GM12865 (cell line): ENCODE results near the gene HYAL3.

Experiments
- DNase-seq: peaks from one replicate; pipeline ENCODE4 v3.0.0; 2010; ENCODE audit warnings: low read depth
- H3K4me3 ChIP-seq: 2 replicates; pipeline ENCODE4 v1.5.1; 2011; ENCODE audit warnings: mild to moderate bottlenecking, low read depth, low read length, control low read depth
- TF ChIP-seq, protein P1 (sequence below): IDR thresholded peaks from 2 replicates; pipeline ENCODE4 v1.5.1; 2011; ENCODE audit warnings: low read length, control low read depth, low read depth, inconsistent platforms; ENCODE audit not compliant: insufficient read depth; ENCODE audit errors: missing control alignments

HYAL3 gene

GRCh38 chr3:50294492-50295403 is 4.5 kb downstream of the HYAL3 start:
- TF ChIP-seq, protein P1, sequence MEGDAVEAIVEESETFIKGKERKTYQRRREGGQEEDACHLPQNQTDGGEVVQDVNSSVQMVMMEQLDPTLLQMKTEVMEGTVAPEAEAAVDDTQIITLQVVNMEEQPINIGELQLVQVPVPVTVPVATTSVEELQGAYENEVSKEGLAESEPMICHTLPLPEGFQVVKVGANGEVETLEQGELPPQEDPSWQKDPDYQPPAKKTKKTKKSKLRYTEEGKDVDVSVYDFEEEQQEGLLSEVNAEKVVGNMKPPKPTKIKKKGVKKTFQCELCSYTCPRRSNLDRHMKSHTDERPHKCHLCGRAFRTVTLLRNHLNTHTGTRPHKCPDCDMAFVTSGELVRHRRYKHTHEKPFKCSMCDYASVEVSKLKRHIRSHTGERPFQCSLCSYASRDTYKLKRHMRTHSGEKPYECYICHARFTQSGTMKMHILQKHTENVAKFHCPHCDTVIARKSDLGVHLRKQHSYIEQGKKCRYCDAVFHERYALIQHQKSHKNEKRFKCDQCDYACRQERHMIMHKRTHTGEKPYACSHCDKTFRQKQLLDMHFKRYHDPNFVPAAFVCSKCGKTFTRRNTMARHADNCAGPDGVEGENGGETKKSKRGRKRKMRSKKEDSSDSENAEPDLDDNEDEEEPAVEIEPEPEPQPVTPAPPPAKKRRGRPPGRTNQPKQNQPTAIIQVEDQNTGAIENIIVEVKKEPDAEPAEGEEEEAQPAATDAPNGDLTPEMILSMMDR = no peak
- peak; percentile 1 for DNase-seq
- no peak overlapping the region for H3K4me3 ChIP-seq

DNA sequence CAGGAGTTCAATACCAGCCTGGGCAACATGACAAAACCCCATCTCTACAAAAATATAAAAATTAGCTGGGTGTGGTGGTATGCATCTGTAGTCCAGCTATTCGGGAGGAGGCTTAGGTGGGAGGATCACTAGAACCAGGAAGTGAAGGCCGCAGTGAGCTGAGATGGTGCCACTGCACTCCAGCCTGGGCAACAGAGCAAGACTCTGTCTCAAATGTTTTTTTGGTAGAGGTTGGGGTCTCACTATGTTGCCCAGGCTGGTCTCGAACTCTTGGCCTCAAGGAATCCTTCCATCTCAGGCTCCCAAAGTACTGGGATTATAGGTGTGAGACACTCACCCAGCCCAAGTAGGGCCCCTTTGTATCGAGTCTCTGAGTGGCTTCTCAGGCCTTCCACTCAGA is 5.1 kb downstream of the HYAL3 start:
- no peak for DNase-seq
- H3K4me3 ChIP-seq = no peak overlapping the region

DNA sequence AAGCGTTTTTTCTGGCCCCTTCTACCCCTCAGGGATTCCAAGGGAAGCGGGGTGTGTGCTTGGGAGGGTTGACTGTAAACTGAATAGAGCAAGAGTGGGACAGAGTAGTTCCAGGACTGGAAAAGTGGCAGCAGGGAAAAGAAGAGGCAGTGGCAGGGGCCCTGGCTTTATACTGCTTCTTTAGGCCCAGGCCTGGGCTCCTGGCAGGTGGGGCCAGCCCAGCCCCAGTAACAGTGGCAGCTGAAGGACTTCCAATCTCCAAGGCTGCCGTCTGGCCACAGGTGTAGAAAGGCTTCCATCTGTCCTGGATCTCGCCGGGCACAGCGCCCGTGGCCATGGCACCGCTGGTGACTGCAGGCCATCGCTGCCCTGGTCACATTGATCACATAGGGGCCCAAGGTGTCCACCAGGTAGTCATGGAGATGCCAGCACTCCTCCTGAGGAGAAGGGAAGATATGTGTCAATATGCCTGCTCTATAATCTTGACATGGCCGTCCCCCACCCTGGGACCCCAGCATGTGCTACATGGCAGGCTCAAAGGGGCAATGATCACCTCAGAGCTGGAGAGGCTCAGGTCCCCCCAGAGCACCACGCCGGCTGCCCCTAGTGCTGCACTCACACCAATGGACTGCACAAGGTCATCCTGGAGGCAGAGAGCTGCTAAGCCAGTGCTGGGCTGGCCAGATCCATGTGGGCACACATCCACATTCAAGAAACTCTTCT is 6.0 kb downstream of the HYAL3 start:
- peak overlapping the region; percentile 76 for H3K4me3 ChIP-seq
- no peak for DNase-seq
- TF ChIP-seq, protein P1 = no peak

More for the DNA sequence above, 5.1 kb downstream of the HYAL3 start:
- TF ChIP-seq, protein P1 = no peak

DNA sequence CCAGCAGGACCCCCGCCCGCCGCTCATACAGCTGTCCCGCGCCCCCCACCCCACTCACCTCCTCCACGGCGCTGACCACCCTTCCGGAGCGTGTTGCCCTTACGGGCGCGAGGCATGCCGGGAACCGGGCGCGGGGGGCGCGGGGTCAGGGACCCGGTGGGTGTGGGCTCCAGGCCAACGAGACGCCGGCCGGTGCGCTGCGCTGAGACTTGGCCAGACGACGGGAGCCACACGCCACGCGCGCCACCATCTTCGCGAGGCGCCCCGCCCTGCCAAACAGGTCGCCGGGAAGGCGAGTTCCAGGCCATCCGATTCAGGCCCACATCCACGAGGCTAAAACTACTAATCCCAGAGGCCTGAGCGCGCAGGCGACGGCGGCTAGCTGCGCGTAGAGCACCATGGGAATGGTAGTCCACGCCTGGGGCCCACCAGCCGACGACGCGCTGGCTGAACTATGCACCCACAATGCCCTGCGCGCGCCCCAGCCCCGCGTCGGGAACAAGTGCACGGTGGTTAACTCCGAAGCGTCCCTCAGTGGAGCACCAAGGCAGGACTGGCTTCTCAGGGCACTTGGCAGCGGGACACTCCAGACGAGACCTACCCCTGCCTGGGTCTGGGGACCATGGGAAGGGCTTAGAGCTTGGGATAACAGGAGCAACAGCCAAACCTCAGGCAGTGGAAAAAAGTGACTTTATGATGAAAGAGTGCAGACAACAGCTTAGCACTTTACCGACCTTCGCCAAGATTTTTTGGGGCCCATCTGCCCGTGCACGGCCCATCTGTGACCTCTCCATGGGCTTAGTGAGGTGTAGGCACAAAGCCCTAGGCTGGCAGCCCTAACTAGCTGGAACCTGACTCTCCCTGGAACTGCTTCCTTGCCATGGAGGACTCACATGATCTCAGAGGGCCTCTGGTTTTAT is 6.8 kb downstream of the HYAL3 start, which contains the start of gene IFRD2:
Gene IFRD2 (minus strand): TSS at position 271 of the 920 bp plus-strand sequence. CDS start 155 bp downstream, at position 116.
- H3K4me3 ChIP-seq = peak within 1 kb of the TSS; percentile 82
- TF ChIP-seq, protein P1 = no peak
- peak; percentile 98 for DNase-seq

DNA sequence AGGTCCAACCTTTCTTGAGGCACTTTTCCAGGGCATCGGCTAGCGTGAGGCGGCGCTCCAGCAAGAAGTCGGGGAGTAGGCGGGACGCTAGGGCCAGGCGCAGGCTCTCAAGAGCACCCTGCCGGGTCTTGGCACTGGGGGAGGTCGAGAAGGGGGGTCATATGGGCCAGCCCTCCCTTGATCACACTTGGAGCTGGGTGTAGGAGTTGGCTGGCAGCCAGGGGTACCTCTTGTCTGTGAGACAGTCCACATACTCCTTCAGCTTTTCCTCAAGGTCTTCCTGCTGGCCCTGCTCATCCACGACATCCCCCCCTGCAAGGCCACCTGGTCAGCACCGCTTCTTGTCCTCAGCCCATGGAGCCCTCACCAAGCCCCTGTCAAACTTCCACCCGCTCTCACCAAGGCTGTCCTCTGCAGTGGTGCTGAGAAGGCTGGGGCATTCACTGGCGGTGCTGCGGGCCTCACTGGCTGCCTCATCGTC is 9.0 kb downstream of the HYAL3 start:
- DNase-seq = no peak
- TF ChIP-seq, protein P1 = no peak
- H3K4me3 ChIP-seq = no peak overlapping the region

DNA sequence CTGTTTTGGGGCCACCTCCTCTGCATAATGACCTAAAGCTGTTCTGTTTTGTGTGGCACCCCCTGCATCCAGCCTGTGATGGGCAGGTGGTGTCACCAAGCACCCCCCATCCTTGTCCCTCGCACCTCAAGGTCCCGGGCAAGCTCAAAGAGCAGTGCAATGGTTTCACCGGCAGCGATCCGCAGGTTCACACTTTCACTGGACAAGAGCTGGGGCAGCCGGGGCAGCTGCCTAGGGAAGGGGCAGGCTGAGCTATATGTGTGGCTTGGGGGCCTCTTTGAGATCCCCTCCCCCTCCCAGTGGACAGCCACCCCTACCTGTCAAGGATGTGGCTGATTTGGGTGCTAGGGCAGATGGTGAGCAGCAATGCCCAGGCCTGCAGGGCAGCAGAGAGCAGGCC is 10.1 kb downstream of the HYAL3 start:
- DNase-seq = no peak
- H3K4me3 ChIP-seq = no peak overlapping the region
- TF ChIP-seq, protein P1 = no peak
